K562 (cell line): ENCODE data around the gene PPARG.

Experiments used
- BRCA1 ChIP-seq, 2 experiments: fragments of 450-650 bp in 1 of 2; sonication (generic) in 1 of 2; formaldehyde crosslinking in 1 of 2; IDR thresholded peaks; 2 replicates each; pipeline versions ENCODE4 v1.5.0 to v1.6.1; 2017 to 2020; ENCODE audit warnings: mild to moderate bottlenecking in 1 of 2, missing genetic modification reagents in 1 of 2
- MEF2D ChIP-seq: conservative IDR thresholded peaks from 2 replicates; pipeline ENCODE4 v1.6.1; 2016; ENCODE audit warnings: low read depth, missing genetic modification characterization, missing compliant biosample characterization
- TF ChIP-seq, protein P1 (sequence below), 3 experiments: IDR thresholded peaks in 2 of 3; conservative IDR thresholded peaks in 1 of 3; 2 replicates each; pipeline ENCODE4 v1.5.1; 2011 to 2012; ENCODE audit warnings: low read length in 3 of 3, mild to moderate bottlenecking in 3 of 3, control low read depth in 2 of 3, improper control_type of control experiment in 1 of 3, inconsistent platforms in 1 of 3, low read depth in 1 of 3, mixed read lengths in 1 of 3, moderate library complexity in 1 of 3; ENCODE audit not compliant: insufficient read depth in 2 of 3

DNA sequence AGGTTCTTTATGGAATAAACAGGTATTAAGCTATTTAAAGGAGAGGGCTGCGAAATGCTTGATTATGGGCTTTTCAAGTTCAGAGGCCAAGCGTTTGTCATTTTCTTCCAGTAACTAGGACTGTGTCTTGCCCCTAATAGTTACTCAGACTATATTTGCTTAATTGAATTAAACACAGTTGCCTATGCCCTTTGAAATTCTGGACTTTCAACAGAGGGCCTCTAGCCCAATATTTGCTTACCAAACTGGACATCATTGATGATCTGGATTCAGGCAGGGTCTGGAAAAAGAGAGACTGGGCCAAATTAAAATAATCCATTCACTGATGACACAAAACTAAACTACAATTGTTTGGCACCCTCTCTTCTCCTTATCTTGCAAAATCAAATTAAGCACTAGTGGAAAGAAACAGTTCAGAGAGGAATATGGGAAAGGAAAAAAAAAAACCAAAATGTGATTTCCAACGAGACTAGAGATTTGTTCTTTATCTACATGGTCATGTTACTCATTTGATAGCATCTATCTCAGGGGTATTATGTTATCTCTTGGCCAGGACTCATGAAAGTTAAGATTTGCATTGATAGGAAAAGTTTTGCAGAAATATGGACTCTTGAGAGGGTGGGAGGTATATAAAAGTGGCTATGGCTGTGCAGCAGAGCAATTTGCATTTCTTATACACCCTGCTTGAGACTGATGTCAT lies 120.3 kb downstream of the PPARG start:
- TF ChIP-seq, protein P1, sequence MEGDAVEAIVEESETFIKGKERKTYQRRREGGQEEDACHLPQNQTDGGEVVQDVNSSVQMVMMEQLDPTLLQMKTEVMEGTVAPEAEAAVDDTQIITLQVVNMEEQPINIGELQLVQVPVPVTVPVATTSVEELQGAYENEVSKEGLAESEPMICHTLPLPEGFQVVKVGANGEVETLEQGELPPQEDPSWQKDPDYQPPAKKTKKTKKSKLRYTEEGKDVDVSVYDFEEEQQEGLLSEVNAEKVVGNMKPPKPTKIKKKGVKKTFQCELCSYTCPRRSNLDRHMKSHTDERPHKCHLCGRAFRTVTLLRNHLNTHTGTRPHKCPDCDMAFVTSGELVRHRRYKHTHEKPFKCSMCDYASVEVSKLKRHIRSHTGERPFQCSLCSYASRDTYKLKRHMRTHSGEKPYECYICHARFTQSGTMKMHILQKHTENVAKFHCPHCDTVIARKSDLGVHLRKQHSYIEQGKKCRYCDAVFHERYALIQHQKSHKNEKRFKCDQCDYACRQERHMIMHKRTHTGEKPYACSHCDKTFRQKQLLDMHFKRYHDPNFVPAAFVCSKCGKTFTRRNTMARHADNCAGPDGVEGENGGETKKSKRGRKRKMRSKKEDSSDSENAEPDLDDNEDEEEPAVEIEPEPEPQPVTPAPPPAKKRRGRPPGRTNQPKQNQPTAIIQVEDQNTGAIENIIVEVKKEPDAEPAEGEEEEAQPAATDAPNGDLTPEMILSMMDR (IDR thresholded peaks at IDR 0.05 in 2 of 3, conservative IDR thresholded peaks at IDR 0.05 in 1 of 3; ENCODE audit: insufficient read depth in 2 of 3, low read depth in 1 of 3, low read length in 3 of 3): no peak
- TF ChIP-seq BRCA1 (IDR thresholded peaks at IDR 0.05) (no peak), BRCA1 (CRISPR knock-in tag; IDR thresholded peaks at IDR 0.05) (no peak), MEF2D (tag) (no peak)
